ENCODE measurements around the gene RNF26.

RNF26 gene

DNA sequence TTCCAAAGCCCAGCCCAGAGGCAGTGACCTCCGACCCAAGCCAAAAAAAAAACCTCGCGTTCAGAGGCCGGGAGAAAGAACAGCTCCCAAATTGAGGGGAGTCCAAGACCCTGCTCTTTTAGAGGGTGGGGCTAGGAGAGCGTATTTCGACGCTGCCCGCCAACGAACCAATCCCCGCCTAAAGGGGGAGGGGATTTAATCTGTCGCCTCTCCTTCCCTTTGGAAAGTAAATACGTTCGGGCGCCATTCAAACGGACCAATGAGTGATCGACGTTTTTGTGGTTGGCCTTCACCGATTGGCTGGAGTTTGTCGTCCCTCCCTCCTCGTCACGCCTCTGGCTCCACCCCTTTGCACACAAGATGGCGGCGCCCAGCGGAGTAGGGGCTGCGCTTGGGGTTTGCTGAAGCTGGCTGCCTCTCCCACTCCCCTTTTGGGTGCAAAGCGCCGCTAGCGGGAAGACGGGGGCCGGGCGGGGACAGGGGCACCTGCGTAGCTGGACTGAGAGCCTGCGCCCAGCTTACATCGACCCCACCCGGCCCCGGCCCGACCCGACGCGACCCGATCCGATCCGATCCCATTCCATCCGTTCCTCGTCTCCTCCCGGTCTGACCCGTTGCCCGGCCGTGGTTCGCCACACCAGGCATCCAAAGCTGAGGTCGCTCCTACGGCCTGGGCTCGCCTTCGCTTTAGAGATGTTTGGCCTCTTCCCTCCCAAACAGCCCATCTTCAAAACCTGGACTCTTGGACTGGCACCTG lies at the start of gene RNF26:
Gene RNF26, plus strand, starts transcription at position 354 of the 757 bp plus-strand sequence. CDS start 596 bp downstream, outside the sequence.
- H3K27ac Mint-ChIP-seq: peak within 1 kb of the TSS; percentile 100
- H3K9me3 Mint-ChIP-seq: no peaks in the 10 kb centered on the region
- peaks cover 30% of the 10 kb centered on the region for H3K4me1 Mint-ChIP-seq (ENCODE audit: low read depth)

DNA sequence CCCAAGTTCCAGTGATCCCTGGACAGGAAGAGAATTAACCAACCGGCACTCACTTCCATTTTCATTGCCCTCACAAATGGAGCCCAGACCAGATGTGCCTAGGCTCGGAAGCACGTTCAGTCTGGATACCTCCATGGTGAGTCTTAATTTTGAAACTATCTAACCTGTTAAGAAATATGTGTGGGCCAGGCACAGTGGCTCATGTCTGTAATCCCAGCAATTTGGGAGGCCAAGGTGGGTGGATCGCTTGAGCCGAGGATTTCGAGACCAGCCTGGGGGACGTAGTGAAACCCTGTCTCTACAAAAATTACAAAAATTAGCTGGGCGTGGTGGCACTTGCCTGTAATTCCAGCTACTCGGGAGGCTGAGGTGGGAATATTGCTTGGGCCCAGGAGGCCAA lies 48.9 kb upstream of the RNF26 start:
- no peaks in the 10 kb centered on the region for H3K9me3 Mint-ChIP-seq
- no peak overlapping the region for H3K27ac Mint-ChIP-seq
- peaks cover 50% of the 10 kb centered on the region for H3K36me3 Mint-ChIP-seq (ENCODE audit: low read depth)

More for the DNA sequence above, at the start of gene RNF26:
- Mint-ChIP-seq H3K27me3 (ENCODE audit: low read depth) (peaks cover 19% of the 10 kb centered on the region), H3K4me3 (peak within 1 kb of the TSS; percentile 99), H3K36me3 (ENCODE audit: low read depth) (peaks cover 16% of the 10 kb centered on the region)
- DNase-seq (ENCODE audit: low spot score): peak; percentile 92

DNA sequence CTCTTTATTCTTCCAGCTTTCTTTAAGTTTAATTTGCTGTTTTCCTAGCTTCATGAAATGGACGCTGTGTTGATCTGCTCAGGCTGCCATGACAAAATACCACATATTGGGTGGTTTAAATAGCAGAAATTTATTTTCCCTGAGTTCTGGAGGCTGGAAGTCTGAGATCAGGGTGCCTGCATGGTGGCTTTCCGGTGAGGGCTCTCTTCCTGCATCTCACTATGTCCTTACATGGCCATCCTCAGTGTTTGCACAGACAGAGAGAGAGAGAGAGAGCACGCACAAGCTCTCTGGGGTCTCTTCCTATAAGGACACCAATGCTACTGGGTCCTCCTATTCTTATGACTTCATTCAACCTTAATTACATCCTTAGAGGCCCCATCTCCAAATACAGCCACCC lies 46.1 kb upstream of the RNF26 start:
- Mint-ChIP-seq H3K27me3 (ENCODE audit: low read depth) (no peaks in the 10 kb centered on the region), H3K4me1 (ENCODE audit: low read depth) (peaks cover 6% of the 10 kb centered on the region), H3K9me3 (no peaks in the 10 kb centered on the region), H3K27ac (no peak overlapping the region), H3K36me3 (ENCODE audit: low read depth) (peaks cover 55% of the 10 kb centered on the region), H3K4me3 (no peak overlapping the region)
- DNase-seq (ENCODE audit: low spot score): no peak

More for the DNA sequence above, 48.9 kb upstream of the RNF26 start:
- no peak for DNase-seq (ENCODE audit: low spot score)
- Mint-ChIP-seq H3K27me3 (ENCODE audit: low read depth) (no peaks in the 10 kb centered on the region), H3K4me1 (ENCODE audit: low read depth) (peaks cover 21% of the 10 kb centered on the region), H3K4me3 (no peak overlapping the region)

GRCh38 chr11:119290894-119291497 lies 43.3 kb upstream of the RNF26 start:
- H3K4me1 Mint-ChIP-seq (ENCODE audit: low read depth): no peaks in the 10 kb centered on the region
- H3K4me3 Mint-ChIP-seq: no peak overlapping the region
- peaks cover 46% of the 10 kb centered on the region for H3K36me3 Mint-ChIP-seq (ENCODE audit: low read depth)
- H3K9me3 Mint-ChIP-seq: no peaks in the 10 kb centered on the region
- H3K27me3 Mint-ChIP-seq (ENCODE audit: low read depth): no peaks in the 10 kb centered on the region
- no peak overlapping the region for H3K27ac Mint-ChIP-seq
- DNase-seq (ENCODE audit: low spot score): no peak

DNA sequence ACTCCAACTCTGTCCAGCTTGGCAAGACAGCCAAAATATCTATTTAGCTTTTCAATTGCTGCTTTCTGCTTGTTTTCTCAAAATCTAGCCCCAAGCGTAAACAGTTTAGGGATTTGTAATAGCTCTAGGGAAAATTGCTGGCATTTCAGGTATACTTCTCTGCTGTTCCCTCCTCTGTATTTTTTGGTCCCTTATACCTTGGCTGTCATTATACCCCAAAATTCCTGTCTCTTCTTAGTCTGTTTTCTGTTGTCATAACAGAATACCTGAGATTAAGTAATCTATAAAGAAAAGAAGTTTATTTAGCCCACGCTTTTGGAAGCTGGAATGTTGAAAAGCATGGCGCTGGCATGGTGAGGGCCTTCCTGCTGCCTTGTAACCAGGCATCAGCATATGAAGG lies 40.9 kb upstream of the RNF26 start:
- Mint-ChIP-seq H3K9me3 (no peaks in the 10 kb centered on the region), H3K27ac (no peak overlapping the region), H3K36me3 (ENCODE audit: low read depth) (peaks cover 44% of the 10 kb centered on the region), H3K4me3 (no peak overlapping the region), H3K27me3 (ENCODE audit: low read depth) (no peaks in the 10 kb centered on the region), H3K4me1 (ENCODE audit: low read depth) (no peaks in the 10 kb centered on the region)
- DNase-seq (ENCODE audit: low spot score): no peak

- Mint-ChIP-seq H3K4me3 (no peak overlapping the region), H3K27ac (no peak overlapping the region), H3K27me3 (ENCODE audit: low read depth) (no peaks in the 10 kb centered on the region), H3K36me3 (ENCODE audit: low read depth) (peaks cover 51% of the 10 kb centered on the region), H3K9me3 (no peaks in the 10 kb centered on the region), H3K4me1 (ENCODE audit: low read depth) (no peaks in the 10 kb centered on the region)
- DNase-seq (ENCODE audit: low spot score): no peak
Observed at GRCh38 chr11:119295178-119295577, 39.1 kb upstream of the RNF26 start.

- Mint-ChIP-seq H3K9me3 (no peaks in the 10 kb centered on the region), H3K27me3 (ENCODE audit: low read depth) (no peaks in the 10 kb centered on the region), H3K4me1 (ENCODE audit: low read depth) (no peaks in the 10 kb centered on the region), H3K27ac (no peak overlapping the region), H3K4me3 (no peak overlapping the region), H3K36me3 (ENCODE audit: low read depth) (peaks cover 54% of the 10 kb centered on the region)
- no peak for DNase-seq (ENCODE audit: low spot score)
Observed at GRCh38 chr11:119297938-119298337, 36.4 kb upstream of the RNF26 start.

- Mint-ChIP-seq H3K9me3 (no peaks in the 10 kb centered on the region), H3K36me3 (ENCODE audit: low read depth) (peaks cover 56% of the 10 kb centered on the region), H3K27ac (no peak overlapping the region), H3K27me3 (ENCODE audit: low read depth) (no peaks in the 10 kb centered on the region), H3K4me3 (no peak overlapping the region), H3K4me1 (ENCODE audit: low read depth) (no peaks in the 10 kb centered on the region)
- DNase-seq (ENCODE audit: low spot score): no peak
Observed at GRCh38 chr11:119298726-119299125, 35.6 kb upstream of the RNF26 start.

DNA sequence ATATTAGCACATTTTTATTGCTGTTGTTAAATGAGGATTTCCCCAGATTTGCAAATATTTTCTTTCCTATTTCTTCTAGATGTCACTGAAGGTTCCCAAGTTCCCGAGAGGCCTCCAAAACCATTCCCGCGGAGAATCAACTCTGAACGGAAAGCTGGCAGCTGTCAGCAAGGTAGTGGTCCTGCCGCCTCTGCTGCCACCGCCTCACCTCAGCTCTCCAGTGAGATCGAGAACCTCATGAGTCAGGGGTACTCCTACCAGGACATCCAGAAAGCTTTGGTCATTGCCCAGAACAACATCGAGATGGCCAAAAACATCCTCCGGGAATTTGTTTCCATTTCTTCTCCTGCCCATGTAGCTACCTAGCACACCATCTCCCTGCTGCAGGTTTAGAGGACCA lies 34.9 kb upstream of the RNF26 start:
- no peak overlapping the region for H3K27ac Mint-ChIP-seq
- H3K36me3 Mint-ChIP-seq (ENCODE audit: low read depth): peaks cover 58% of the 10 kb centered on the region
- DNase-seq (ENCODE audit: low spot score): no peak
- H3K4me3 Mint-ChIP-seq: no peak overlapping the region
- no peaks in the 10 kb centered on the region for H3K9me3 Mint-ChIP-seq
- no peaks in the 10 kb centered on the region for H3K27me3 Mint-ChIP-seq (ENCODE audit: low read depth)
- H3K4me1 Mint-ChIP-seq (ENCODE audit: low read depth): no peaks in the 10 kb centered on the region

DNA sequence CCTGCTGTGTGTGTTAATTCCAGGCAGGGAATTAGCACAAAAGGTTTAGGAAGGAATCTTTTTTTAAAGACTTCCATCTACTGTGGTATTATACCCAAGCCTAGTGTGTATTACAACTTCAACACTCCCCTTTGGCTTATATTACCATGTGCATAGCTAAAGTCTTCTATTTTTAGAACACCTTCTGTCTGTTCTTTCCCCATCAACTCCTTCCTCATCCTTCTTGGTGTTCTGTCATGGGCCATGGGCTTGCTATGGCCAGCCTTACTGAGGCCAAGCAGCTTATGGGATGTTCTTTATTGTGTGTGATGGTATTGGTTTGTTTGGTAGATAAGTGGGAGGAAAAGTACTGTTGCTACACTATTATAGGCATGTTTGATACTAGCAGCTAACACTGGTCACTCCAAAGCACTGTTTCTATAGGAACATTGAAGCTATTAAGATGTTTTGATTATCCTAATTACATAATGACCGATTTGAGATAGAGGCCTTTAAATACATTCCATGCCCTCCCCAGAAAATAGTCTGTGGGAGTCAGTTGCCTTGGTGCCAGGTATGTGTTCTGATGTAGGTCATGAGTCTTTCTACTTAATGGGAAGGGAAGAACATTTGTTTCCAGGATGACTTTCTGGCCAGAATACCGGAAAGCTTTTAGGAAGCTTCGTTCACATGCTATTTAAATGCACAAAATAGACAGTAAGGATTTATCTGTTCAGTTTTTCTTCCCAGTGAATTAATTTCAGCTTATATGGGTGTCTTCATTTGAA lies 33.9 kb upstream of the RNF26 start:
- no peak for DNase-seq (ENCODE audit: low spot score)
- no peaks in the 10 kb centered on the region for H3K9me3 Mint-ChIP-seq
- peaks cover 4% of the 10 kb centered on the region for H3K4me1 Mint-ChIP-seq (ENCODE audit: low read depth)
- H3K36me3 Mint-ChIP-seq (ENCODE audit: low read depth): peaks cover 61% of the 10 kb centered on the region
- no peak overlapping the region for H3K27ac Mint-ChIP-seq
- no peak overlapping the region for H3K4me3 Mint-ChIP-seq
- no peaks in the 10 kb centered on the region for H3K27me3 Mint-ChIP-seq (ENCODE audit: low read depth)

DNA sequence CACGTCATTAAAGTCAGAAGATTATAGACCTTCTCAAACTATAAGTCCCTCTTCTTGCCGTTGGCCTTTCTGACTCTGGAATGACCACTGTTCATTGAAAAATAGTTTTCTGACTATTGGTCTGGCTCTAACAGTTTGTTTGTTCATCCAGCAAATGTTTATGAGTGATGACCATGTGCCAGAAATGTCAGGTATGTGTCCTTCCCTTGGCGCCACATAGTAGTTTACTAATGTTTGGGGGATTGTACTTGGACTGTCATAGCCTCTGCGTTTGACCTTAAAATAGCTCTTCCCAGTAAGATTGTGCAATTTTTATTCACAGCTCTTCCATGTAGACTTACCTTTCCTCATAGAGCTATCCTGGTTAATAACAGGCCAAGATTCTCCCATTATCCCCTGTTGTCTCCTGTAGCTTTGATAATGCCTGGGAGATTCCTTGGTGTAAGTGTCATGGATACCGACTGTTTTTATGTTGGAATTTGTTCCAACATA lies 31.1 kb upstream of the RNF26 start:
- DNase-seq (ENCODE audit: low spot score): no peak
- peaks cover 52% of the 10 kb centered on the region for H3K36me3 Mint-ChIP-seq (ENCODE audit: low read depth)
- H3K4me1 Mint-ChIP-seq (ENCODE audit: low read depth): peaks cover 18% of the 10 kb centered on the region
- H3K27ac Mint-ChIP-seq: no peak overlapping the region
- no peaks in the 10 kb centered on the region for H3K27me3 Mint-ChIP-seq (ENCODE audit: low read depth)
- no peak overlapping the region for H3K4me3 Mint-ChIP-seq
- H3K9me3 Mint-ChIP-seq: no peaks in the 10 kb centered on the region

- Mint-ChIP-seq H3K27me3 (ENCODE audit: low read depth) (no peaks in the 10 kb centered on the region), H3K27ac (peak overlapping the region; percentile 45), H3K9me3 (no peaks in the 10 kb centered on the region), H3K36me3 (ENCODE audit: low read depth) (peaks cover 31% of the 10 kb centered on the region), H3K4me1 (ENCODE audit: low read depth) (peaks cover 18% of the 10 kb centered on the region), H3K4me3 (no peak overlapping the region)
- DNase-seq (ENCODE audit: low spot score): no peak
Observed at GRCh38 chr11:119305556-119306372, 28.6 kb upstream of the RNF26 start.

- peak overlapping the region; percentile 88 for H3K27ac Mint-ChIP-seq
- H3K36me3 Mint-ChIP-seq (ENCODE audit: low read depth): peaks cover 25% of the 10 kb centered on the region
- peak overlapping the region; percentile 28 for H3K4me3 Mint-ChIP-seq
- no peaks in the 10 kb centered on the region for H3K9me3 Mint-ChIP-seq
- DNase-seq (ENCODE audit: low spot score): peak; percentile 46
- peaks cover 18% of the 10 kb centered on the region for H3K4me1 Mint-ChIP-seq (ENCODE audit: low read depth)
- H3K27me3 Mint-ChIP-seq (ENCODE audit: low read depth): no peaks in the 10 kb centered on the region
Observed at GRCh38 chr11:119306373-119306890, 27.9 kb upstream of the RNF26 start.

All from T-helper 2 cell treated with Interferon-gamma antibody and Interleukin-4, amounts not matched to agents 5 μg/mL and 100 μg/mL, for 36 hours (primary cell).